ENCODE results near the gene PDGFRB. TPM values are rescaled to one million over a fixed set of nuclear protein-coding genes. Genes with fewer than 3 reads are reported as not detected.

Gene PDGFRB
- total and polyA plus RNA-seq, 2 of the 8 experiments (the other 6 are each of a cell fraction or from before 2014, with no cell fraction given), result 4.2 to 13.7 TPM

DNA sequence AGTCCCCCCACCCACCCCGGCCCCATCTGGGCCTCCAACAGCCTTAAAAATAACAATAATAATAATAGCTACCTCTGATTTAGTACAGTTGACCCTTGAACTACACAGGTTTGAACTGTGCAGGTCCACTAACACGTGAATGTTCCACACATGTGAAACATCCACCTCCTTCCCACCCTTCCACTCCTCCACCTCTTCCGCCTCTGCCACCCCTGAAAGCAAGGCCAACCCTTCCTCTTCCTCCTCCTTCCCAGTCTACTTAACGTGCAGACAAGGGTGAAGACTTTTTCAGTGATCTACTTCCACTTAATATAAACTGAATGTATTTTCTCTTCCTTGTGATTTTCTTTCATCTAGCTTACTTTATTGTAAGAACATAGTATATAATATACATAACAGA lies 10.8 kb downstream of the PDGFRB start (continued):
- TF ChIP-seq, protein P1, sequence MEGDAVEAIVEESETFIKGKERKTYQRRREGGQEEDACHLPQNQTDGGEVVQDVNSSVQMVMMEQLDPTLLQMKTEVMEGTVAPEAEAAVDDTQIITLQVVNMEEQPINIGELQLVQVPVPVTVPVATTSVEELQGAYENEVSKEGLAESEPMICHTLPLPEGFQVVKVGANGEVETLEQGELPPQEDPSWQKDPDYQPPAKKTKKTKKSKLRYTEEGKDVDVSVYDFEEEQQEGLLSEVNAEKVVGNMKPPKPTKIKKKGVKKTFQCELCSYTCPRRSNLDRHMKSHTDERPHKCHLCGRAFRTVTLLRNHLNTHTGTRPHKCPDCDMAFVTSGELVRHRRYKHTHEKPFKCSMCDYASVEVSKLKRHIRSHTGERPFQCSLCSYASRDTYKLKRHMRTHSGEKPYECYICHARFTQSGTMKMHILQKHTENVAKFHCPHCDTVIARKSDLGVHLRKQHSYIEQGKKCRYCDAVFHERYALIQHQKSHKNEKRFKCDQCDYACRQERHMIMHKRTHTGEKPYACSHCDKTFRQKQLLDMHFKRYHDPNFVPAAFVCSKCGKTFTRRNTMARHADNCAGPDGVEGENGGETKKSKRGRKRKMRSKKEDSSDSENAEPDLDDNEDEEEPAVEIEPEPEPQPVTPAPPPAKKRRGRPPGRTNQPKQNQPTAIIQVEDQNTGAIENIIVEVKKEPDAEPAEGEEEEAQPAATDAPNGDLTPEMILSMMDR (IDR thresholded peaks at IDR 0.05; ENCODE audit: control extremely low read depth in 1 of 3, insufficient read depth in 1 of 3, low read depth in 1 of 3, low read length in 3 of 3), result no peak
- TF ChIP-seq TAF1 (IDR thresholded peaks at IDR 0.05; ENCODE audit: low read depth, low read length), result no peak
- no peak for TF ChIP-seq POLR2AphosphoS5 (IDR thresholded peaks at IDR 0.05; ENCODE audit: low read depth, low read length)

Data from H1 (cell line).